ENCODE data around the gene TEX50. TPM values are rescaled to one million over a fixed set of nuclear protein-coding genes. Genes with fewer than 3 reads are reported as not detected.

The TEX50 gene
- total RNA-seq, 1 experiment from 2014 or later = not detected

DNA sequence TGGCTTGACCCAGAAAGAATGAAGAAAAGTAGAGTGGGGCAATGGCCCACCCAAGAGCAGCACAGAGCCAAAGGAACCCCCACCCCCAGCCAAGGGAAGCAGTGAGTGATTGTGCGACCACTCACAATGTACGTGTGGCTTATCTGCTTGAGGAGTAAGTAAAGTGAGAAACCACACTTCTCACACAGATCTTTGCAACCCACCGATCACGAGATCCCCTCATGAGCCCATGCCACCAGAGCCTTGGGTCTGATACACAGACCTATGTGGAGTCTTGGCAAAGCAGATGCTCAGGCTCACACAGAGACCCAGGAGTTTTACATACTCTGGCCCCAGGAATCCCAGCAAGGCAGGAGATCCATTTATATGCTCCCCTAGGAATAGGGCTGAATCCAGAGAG lies 18.3 kb upstream of the TEX50 start:
- Histone ChIP-seq H4K5ac (ENCODE audit: insufficient read length, low read depth, low read length) (no peak overlapping the region), H2BK20ac (ENCODE audit: low read depth, low read length, poor library complexity, severe bottlenecking) (no peak overlapping the region), H3K56ac (ENCODE audit: insufficient read length, low read depth, low read length) (no peak overlapping the region), H2AFZ (ENCODE audit: low read length) (no peak overlapping the region), H3K9me3 (ENCODE audit: control insufficient read depth, low read depth, low read length) (no peaks in the 10 kb centered on the region), H3K14ac (ENCODE audit: insufficient read depth, low read length) (no peak overlapping the region; the same call in 1 of the 2 replicates), H3K4me1 (ENCODE audit: insufficient read depth, low read length) (no peaks in the 10 kb centered on the region), H3K79me2 (ENCODE audit: insufficient read depth, low read length) (no peaks in the 10 kb centered on the region), H3K9ac (ENCODE audit: extremely low read depth, insufficient read length, low read length) (no peak overlapping the region), H2BK15ac (ENCODE audit: low read depth, low read length) (no peak overlapping the region), H3K4me2 (ENCODE audit: insufficient read depth, insufficient read length, low read length) (no peak overlapping the region), H4K91ac (ENCODE audit: insufficient read length, low read depth, low read length) (no peak overlapping the region), H3K23me2 (ENCODE audit: insufficient read length, low read depth, low read length, poor library complexity, severe bottlenecking) (no peaks in the 10 kb centered on the region), H2BK5ac (ENCODE audit: insufficient read length, low read length) (no peak overlapping the region), H3K4ac (ENCODE audit: low read depth, low read length) (no peak overlapping the region), H2BK120ac (ENCODE audit: low read depth, low read length, poor library complexity, severe bottlenecking) (no peak overlapping the region), H4K20me1 (ENCODE audit: control insufficient read depth, insufficient read depth, insufficient read length) (no peaks in the 10 kb centered on the region), H3K27me3 (ENCODE audit: insufficient read depth, low read length) (no peaks in the 10 kb centered on the region), H2AK5ac (ENCODE audit: insufficient read length, low read length) (no peak overlapping the region), H2BK12ac (ENCODE audit: insufficient read length, low read depth, low read length) (no peak overlapping the region), H3K79me1 (ENCODE audit: insufficient read depth, low read depth, low read length, poor library complexity, severe bottlenecking) (no peaks in the 10 kb centered on the region), H3K23ac (ENCODE audit: insufficient read length, low read depth, low read length) (no peak overlapping the region), H4K8ac (replicated peaks; ENCODE audit: insufficient read length, low read depth, low read length) (no peak overlapping the region), H3K18ac (ENCODE audit: insufficient read length, low read depth, low read length) (no peak overlapping the region), H3K27ac (ENCODE audit: insufficient read length, low read depth, low read length) (no peak overlapping the region), H3T11ph (ENCODE audit: low read length) (no peak overlapping the region)
- H3K4me3 Mint-ChIP-seq = no peak overlapping the region
- peaks cover 33 to 48% of the 10 kb centered on the region in 2 experiments for H3K9me3 Mint-ChIP-seq
- no peak for DNase-seq
- no peak overlapping the region for H3K27ac Mint-ChIP-seq
- no peaks in the 10 kb centered on the region; the same call in 1 of the 2 replicates for H3K27me3 Mint-ChIP-seq (ENCODE audit: low read depth)
- WGBS (ENCODE audit: extremely low coverage, insufficient read length, low lambda C conversion rate) = no CpG with 5 or more reads among the region's 4 CpGs
- H3K4me1 Mint-ChIP-seq = no peaks in the 10 kb centered on the region
- peaks cover 15 to 24% (median 17%) of the 10 kb centered on the region in 3 experiments for H3K36me3 Mint-ChIP-seq (ENCODE audit: insufficient read depth in 1 of 3, low read depth in 3 of 3)
- TF ChIP-seq, protein P1, sequence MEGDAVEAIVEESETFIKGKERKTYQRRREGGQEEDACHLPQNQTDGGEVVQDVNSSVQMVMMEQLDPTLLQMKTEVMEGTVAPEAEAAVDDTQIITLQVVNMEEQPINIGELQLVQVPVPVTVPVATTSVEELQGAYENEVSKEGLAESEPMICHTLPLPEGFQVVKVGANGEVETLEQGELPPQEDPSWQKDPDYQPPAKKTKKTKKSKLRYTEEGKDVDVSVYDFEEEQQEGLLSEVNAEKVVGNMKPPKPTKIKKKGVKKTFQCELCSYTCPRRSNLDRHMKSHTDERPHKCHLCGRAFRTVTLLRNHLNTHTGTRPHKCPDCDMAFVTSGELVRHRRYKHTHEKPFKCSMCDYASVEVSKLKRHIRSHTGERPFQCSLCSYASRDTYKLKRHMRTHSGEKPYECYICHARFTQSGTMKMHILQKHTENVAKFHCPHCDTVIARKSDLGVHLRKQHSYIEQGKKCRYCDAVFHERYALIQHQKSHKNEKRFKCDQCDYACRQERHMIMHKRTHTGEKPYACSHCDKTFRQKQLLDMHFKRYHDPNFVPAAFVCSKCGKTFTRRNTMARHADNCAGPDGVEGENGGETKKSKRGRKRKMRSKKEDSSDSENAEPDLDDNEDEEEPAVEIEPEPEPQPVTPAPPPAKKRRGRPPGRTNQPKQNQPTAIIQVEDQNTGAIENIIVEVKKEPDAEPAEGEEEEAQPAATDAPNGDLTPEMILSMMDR (conservative IDR thresholded peaks at IDR 0.05) = no peak
